GM12878 (cell line): Measurements from ENCODE around the gene NAALADL2. TPM values are rescaled to one million over a fixed set of nuclear protein-coding genes. Genes with fewer than 3 reads are reported as not detected.

Experiments
- ATF2 ChIP-seq: IDR thresholded peaks from 2 replicates; pipeline ENCODE4 v1.6.1; 2012; ENCODE audit warnings: low read length, inconsistent platforms
- ATF7 ChIP-seq: fragments of 450-650 bp; IDR thresholded peaks from 2 replicates; pipeline ENCODE4 v1.6.1; 2016; ENCODE audit warnings: low read depth, mild to moderate bottlenecking
- BCL11A ChIP-seq: IDR thresholded peaks from 2 replicates; pipeline ENCODE4 v1.6.1; 2011; ENCODE audit warnings: low read depth, low read length
- CEBPZ ChIP-seq: fragments of 150-350 bp; IDR thresholded peaks from 2 replicates; pipeline ENCODE4 v1.6.1; 2016; ENCODE audit warnings: low read depth, low read length
- CHD1 ChIP-seq: IDR thresholded peaks from 2 replicates; pipeline ENCODE4 v1.6.1; 2012; ENCODE audit warnings: low read depth, low read length, improper control_type of control experiment
- CREM ChIP-seq: IDR thresholded peaks from 2 replicates; pipeline ENCODE4 v1.6.1; 2014; ENCODE audit warnings: antibody characterized with exemption, low read depth
- NFIC ChIP-seq: IDR thresholded peaks from 2 replicates; pipeline ENCODE4 v1.6.1; 2012; ENCODE audit warnings: low read depth, mild to moderate bottlenecking, inconsistent platforms, low read length, moderate library complexity
- RCOR1 ChIP-seq: conservative IDR thresholded peaks from 2 replicates; pipeline ENCODE4 v1.6.1; 2012; ENCODE audit warnings: low read depth, low read length, improper control_type of control experiment
- SIN3A ChIP-seq: IDR thresholded peaks from 2 replicates; pipeline ENCODE4 v1.6.1; 2012; ENCODE audit warnings: low read depth, low read length, improper control_type of control experiment
- SKIL ChIP-seq: fragments of 450-650 bp; IDR thresholded peaks from 2 replicates; pipeline ENCODE4 v1.6.1; 2017; ENCODE audit warnings: mild to moderate bottlenecking, low read depth, inconsistent platforms; ENCODE audit not compliant: poor library complexity, severe bottlenecking
- SMAD1 ChIP-seq: fragments of 450-650 bp; IDR thresholded peaks from 2 replicates; pipeline ENCODE4 v1.6.1; 2018; ENCODE audit warnings: mild to moderate bottlenecking, low read depth; ENCODE audit not compliant: partially characterized antibody
- SREBF2 ChIP-seq: IDR thresholded peaks from 2 replicates; pipeline ENCODE4 v1.6.1; 2012; ENCODE audit warnings: mild to moderate bottlenecking, low read length
- SRF ChIP-seq, 2 experiments: IDR thresholded peaks; 2 replicates each; pipeline ENCODE4 v1.6.1; 2011; ENCODE audit warnings: low read depth in 2 of 2, low read length in 2 of 2, mild to moderate bottlenecking in 1 of 2, moderate library complexity in 1 of 2
- TBL1XR1 ChIP-seq: IDR thresholded peaks from 2 replicates; pipeline ENCODE4 v1.6.1; 2012; ENCODE audit warnings: low read depth, low read length, improper control_type of control experiment
- WRNIP1 ChIP-seq: IDR thresholded peaks from 2 replicates; pipeline ENCODE4 v1.6.1; 2011; ENCODE audit warnings: low read depth, low read length, improper control_type of control experiment, borderline replicate concordance
- YY1 ChIP-seq: IDR thresholded peaks from 2 replicates; pipeline ENCODE4 v1.6.1; 2011; ENCODE audit warnings: low read depth, mild to moderate bottlenecking, low read length
- ZNF24 ChIP-seq: fragments of 450-650 bp; IDR thresholded peaks from 2 replicates; pipeline ENCODE4 v1.6.1; 2017; ENCODE audit warnings: antibody characterized with exemption, mild to moderate bottlenecking
- ZZZ3 ChIP-seq: IDR thresholded peaks from 2 replicates; pipeline ENCODE4 v1.6.1; 2011; ENCODE audit warnings: low read depth; ENCODE audit not compliant: control insufficient read depth, insufficient read length
- polyA plus RNA-seq, 11 experiments: library from polyadenylated mRNA; depleted of rRNA in 4 of 11; unstranded in 6 of 11; stranded (reverse) in 5 of 11; fragments of >200 nt; fragmentation: Nextera tagmentation in 4 of 11; fragmentation: Illumina TruSeq in 1 of 11; extraction: Ambion mirVana in 4 of 11; extraction: Trizol in 1 of 11; gene quantifications; 1 replicate in 1 of 11; 2 replicates in 10 of 11; pipeline versions ENCODE4 v1.2.1 to v1.2.3, GENCODE V29; 2011 to 2016; ENCODE audit warnings: inconsistent platforms in 2 of 11, missing spikeins in 2 of 11, low read depth in 1 of 11
- total RNA-seq, 4 experiments: library from RNA; depleted of rRNA in 3 of 4; stranded (reverse); fragments of >200 nt in 3 of 4; fragmentation: Illumina TruSeq in 1 of 4; extraction: Trizol in 1 of 4; gene quantifications; 2 replicates each; pipeline versions ENCODE4 v1.2.1 to v1.2.3, GENCODE V29; 2013 to 2021
- TF ChIP-seq, protein P1 (sequence below): IDR thresholded peaks from 2 replicates; pipeline ENCODE4 v1.6.1; 2012; ENCODE audit warnings: low read depth, low read length, improper control_type of control experiment
- TF ChIP-seq, protein P2 (sequence below): IDR thresholded peaks from 2 replicates; pipeline ENCODE4 v1.6.1; 2012; ENCODE audit warnings: low read depth, low read length, improper control_type of control experiment

The NAALADL2 gene
- total and polyA plus RNA-seq, 10 of the 15 experiments (the other 5 are each of a cell fraction or from before 2014, with no cell fraction given), result 0.06 to 10.8 (median 0.46) TPM

GRCh38 chr3:175193815-175194518, 334.8 kb downstream of the NAALADL2 start (continued):
- TF ChIP-seq CEBPZ (no peak), NFIC (peak; percentile 93), ZNF24 (no peak), SIN3A (no peak), ATF2 (peak; percentile 74; the same call in 1 of the 2 replicates), SREBF2 (no peak), SMAD1 (no peak), ZZZ3 (no peak), CHD1 (no peak), CREM (peak; percentile 63; the same call in 1 of the 2 replicates), SRF (IDR thresholded peaks at IDR 0.05; ENCODE audit: low read depth in 2 of 2, low read length in 2 of 2) (peak in 1 of 2 experiments; percentile 30; a peak in 1 of 4 replicates), TBL1XR1 (no peak), RCOR1 (no peak), ATF7 (0 out of 2 replicates have a peak, but pooled peaks have one; percentile 23), YY1 (no peak), BCL11A (peak; percentile 12; the same call in 1 of the 2 replicates), SKIL (no peak), WRNIP1 (no peak)
- TF ChIP-seq, protein P1, sequence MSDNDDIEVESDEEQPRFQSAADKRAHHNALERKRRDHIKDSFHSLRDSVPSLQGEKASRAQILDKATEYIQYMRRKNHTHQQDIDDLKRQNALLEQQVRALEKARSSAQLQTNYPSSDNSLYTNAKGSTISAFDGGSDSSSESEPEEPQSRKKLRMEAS, result no peak
- TF ChIP-seq, protein P2, sequence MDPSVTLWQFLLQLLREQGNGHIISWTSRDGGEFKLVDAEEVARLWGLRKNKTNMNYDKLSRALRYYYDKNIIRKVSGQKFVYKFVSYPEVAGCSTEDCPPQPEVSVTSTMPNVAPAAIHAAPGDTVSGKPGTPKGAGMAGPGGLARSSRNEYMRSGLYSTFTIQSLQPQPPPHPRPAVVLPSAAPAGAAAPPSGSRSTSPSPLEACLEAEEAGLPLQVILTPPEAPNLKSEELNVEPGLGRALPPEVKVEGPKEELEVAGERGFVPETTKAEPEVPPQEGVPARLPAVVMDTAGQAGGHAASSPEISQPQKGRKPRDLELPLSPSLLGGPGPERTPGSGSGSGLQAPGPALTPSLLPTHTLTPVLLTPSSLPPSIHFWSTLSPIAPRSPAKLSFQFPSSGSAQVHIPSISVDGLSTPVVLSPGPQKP, result no peak
